Measurements from ENCODE around the gene FARP1.
"Not testable (repeated sequence)": the region's sequence is repeated elsewhere in the genome, so short reads cannot be mapped to it uniquely, and the experiment has no call there.

The FARP1 gene

GRCh38 chr13:98260357-98261164, 117.7 kb downstream of the FARP1 start:
- no peak for DNase-seq (ENCODE audit: low read depth in 2 of 2)

- DNase-seq (ENCODE audit: low read depth in 2 of 2), result no peak
Observed at GRCh38 chr13:98261165-98261702, 118.3 kb downstream of the FARP1 start.

GRCh38 chr13:98262292-98262691, 119.4 kb downstream of the FARP1 start:
- DNase-seq (ENCODE audit: low read depth in 2 of 2), result no peak

DNA sequence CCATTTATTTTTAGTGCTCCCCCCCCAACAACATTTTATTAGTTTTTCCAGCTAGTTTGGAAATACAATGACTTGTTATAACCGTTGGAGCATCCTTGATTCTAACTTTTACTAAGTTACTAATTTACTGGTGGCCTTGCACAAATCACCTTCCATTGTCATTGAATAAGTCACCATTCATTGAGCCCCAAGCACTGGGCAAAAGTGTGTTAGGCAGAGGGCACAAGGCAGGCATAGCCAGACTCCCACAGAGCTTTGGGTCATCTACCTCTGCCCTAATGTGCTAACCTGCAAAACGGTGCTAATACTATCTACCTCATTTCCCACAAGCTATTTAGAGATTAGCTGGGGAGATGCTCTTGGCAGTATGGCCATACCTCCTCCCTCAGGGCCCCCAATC, 120.9 kb downstream of the FARP1 start:
- no peak for DNase-seq (ENCODE audit: low read depth in 2 of 2)

DNA sequence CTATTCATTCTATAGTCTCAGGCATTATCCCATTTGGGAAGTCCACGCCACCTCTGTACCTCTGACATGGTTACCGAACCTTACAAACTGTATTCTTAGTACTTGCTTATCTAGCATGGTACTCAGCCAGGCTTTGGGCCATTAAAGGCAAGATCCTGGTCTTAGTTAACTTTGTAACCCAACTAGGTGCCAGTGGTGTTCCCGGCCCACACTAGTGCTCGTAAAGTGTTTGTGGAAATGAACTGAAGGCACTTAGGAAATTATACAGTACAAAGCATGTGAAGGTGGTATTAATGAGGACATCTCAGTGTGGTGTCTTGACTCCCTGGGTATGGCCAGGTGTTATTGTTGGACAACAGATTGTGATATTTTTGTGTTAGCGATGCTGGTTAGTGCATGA, 122.0 kb downstream of the FARP1 start:
- no peak for DNase-seq (ENCODE audit: low read depth in 2 of 2)

GRCh38 chr13:98265692-98266551, 123.0 kb downstream of the FARP1 start:
- no peak for DNase-seq (ENCODE audit: low read depth in 2 of 2)

DNA sequence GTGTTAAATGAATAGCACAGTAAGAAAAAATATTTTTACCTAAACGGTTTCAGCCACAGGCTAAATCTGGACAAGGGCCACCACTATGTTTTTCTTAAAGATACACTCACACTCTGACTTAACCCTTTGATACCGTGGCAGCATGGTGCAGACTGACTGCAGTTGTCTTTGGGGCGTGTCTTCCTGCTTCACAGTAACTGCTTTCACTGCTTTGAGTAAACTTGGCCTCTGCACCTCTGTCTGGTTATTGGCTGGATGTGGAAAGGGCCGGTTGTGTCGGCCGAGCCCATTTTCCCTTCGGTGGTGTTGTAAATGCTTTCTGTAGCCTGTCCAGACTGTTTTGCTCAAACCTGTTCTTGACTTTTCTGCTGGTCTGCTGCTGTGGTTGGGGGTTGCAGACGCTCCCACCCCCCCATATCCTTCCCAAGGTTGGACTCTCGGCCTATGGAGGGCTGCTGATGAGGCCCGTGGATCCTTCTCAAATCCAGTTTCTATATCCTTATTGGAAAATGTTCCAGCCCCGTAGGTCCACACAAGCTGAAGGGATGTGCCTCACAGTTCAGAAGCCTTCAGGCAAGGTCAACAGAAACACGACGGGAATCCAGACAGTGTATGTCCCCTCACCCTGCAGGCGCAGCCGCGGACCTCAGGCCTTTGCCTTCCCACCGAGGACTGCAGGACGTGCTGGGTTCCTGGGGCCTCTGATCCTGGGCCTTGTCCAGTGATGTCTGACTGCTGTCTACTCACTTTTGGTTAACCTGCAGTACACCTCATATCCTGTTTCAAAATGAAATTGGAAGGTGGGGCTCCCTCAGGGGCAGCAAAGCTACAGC, 124.4 kb downstream of the FARP1 start:
- DNase-seq (ENCODE audit: low read depth in 2 of 2), result no peak

DNA sequence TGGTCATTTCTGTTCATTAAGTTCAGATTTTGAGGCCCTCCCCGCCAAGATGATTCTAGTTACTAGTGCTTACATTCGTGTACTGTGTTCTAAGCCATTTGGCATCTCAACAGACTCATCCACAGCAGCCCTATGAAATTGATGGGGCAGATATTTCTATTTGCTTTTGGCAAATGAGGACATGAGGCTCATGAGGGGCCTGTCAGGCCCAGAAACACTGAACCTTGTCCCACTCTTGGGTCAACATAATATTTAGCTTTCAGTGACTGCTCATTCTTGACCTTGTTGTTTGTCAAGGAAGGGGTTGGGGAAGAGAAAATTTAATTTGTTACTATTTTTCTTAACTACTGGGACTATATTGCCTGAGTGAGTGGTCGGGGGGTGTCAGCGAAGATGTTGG, 126.5 kb downstream of the FARP1 start:
- no peak for DNase-seq (ENCODE audit: low read depth in 2 of 2)

DNA sequence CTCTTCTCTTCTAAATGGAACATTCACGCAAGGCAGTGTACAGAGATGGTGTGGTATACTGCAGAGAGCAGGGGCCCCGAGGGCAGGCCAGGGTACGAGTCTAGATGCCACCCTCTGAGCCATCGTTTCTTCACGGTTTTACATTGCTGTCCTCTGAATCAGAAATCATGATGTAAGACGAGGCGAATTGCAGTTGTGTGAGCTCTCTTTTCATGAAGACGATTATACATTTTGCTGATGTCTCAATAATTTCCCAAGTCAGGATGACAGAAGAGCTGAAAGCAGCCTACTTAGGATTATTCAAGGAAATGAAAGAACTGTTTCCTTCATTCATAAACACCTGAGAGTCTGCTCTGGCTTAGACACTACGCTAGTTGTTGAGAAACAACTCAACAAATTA, 127.9 kb downstream of the FARP1 start:
- DNase-seq (ENCODE audit: low read depth in 2 of 2), result no peak

- not testable (repeated sequence) for DNase-seq (ENCODE audit: low read depth in 2 of 2)
Observed at GRCh38 chr13:98271646-98272045, 128.8 kb downstream of the FARP1 start.

DNA sequence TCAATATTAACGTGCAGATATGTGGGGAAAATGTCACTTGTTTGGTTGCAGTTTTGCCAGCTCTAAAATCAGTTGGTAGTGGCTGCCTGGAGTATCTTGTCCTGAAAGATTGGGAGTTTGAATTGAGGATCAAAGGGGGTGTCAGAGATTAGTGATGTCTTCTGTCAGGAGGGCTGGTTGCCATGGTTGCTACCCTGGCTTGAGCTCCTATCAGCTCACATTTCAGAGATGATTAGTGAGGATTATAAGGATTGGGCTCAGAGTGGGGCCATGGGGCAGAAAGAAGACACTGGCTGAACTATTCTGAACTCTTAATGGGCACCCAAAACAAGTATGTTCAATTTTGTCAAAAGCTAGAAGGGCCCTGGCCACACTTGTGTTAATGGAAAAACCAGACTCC, 129.7 kb downstream of the FARP1 start:
- no peak for DNase-seq (ENCODE audit: low read depth in 2 of 2)

GRCh38 chr13:98273067-98273823, 130.4 kb downstream of the FARP1 start:
- no peak for DNase-seq (ENCODE audit: low read depth in 2 of 2)

- no peak for DNase-seq (ENCODE audit: low read depth in 2 of 2)
Observed at GRCh38 chr13:98273824-98274742, 131.2 kb downstream of the FARP1 start.

DNA sequence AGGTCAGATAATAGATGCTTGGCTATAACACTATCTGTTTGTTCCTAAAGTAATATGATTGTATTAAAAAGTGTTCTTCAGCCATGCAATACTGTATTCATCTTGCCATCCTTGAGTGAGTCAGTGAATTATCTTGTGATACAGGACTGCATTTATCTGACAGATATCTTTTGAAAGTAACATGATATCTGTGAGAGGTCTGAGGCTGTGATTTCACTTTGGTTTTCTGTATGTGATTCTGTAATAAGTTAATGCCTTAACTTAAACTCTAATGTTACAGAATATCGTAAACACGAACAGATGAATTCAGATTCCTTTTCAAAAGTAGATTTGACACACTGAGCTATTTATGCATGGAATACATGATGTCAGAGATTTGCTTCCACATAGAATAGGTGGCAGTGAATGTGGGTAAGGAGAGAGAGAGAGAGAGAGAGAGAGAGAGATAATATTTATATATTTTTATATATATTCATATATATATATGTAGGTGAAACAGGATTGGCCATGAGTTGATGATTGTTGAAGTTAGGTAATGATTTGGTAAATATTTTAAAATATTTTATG, 132.1 kb downstream of the FARP1 start:
- no peak for DNase-seq (ENCODE audit: low read depth in 2 of 2)

DNA sequence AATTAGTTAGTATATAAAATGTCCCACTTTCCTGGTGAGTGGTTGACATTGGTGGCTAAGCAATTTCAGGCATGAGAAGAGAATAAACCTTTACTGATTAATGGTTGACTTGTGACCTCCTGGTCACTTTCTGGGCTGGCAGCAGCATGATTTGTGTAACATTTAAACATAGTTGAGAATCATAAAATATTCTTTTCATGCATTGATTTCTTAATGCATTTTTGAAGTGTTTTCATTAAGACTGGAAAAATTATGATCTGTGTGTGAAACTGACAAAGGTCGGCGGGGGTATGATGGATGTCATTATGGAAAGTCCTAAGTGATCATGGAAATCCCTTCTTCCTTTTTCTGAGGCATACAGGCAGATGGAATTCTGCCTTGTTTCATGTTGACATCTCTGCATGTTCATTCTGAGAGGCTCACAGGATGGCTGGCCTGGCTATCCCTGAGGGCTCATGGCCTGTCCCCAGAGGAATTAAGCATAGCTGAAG, 132.8 kb downstream of the FARP1 start:
- DNase-seq (ENCODE audit: low read depth in 2 of 2), result no peak

- no peak for DNase-seq (ENCODE audit: low read depth in 2 of 2)
Observed at GRCh38 chr13:98276486-98276885, 133.6 kb downstream of the FARP1 start.

DNA sequence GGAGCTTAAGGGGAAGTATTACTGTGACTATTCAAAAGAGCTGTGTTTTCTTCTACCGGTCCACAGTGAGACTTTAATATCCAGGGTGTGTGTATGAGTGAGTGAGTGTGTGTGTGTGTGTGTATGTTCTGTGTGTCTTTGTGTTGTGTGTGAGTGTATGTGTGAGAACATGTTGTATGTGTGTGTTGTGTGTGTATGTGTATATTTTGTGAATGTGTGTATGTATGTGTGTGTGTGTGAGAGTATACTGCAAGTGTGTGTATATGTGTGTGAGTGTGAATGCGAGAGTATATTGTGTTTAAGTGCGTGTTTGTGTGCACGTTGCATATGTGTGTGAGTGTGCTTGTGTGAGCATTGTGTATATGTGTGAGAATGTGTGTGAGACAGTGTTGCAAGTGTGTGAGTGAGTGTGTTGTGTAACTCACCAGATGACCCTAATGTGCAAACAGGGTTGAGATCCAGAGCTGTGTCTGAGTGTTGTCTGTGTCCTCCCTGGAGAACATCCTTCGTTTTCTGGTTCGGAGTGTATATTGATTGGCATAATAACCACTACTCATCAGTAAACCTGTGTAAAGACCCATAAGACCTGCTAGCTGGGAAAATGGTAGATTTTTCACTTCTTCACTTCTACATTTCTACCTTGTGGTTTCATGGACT, 135.3 kb downstream of the FARP1 start:
- DNase-seq (ENCODE audit: low read depth in 2 of 2), result no peak

GRCh38 chr13:98279473-98280175, 136.7 kb downstream of the FARP1 start:
- DNase-seq (ENCODE audit: low read depth in 2 of 2), result no peak
